MCF 10A (cell line): ENCODE results near the gene ERC2. TPM values are rescaled to one million over a fixed set of nuclear protein-coding genes. Genes with fewer than 3 reads are reported as not detected.

Experiments
- BruUV-seq: library from RNA; stranded (reverse); fragments of 400-500 nt; replicated peaks from 2 replicates; lab custom pipeline; 2021; lab: Mats Ljungman, UMichigan
- CTCF ChIA-PET: fragments of 300-600 bp; sonication (Branson Sonifier 250); formaldehyde crosslinking; extraction: SDS; loops from one replicate; lab custom pipeline; 2021; ENCODE audit warnings: antibody characterized with exemption, inconsistent platforms; lab: Yijun Ruan, JAX
- POLR2A ChIA-PET: fragments of 300-600, 350-650 bp; sonication (Branson Sonifier 250); formaldehyde crosslinking; extraction: SDS; loops from one replicate; lab custom pipeline; 2020; ENCODE audit warnings: antibody characterized with exemption, inconsistent platforms; lab: Yijun Ruan, JAX
- DNase-seq: peaks from one replicate; pipeline ENCODE4 v3.0.0-alpha.2; 2018; ENCODE audit not compliant: unreplicated experiment
- H3K27ac Mint-ChIP-seq: one replicate; pipeline ENCODE4 v1.8.0; 2022; ENCODE audit warnings: mild to moderate bottlenecking, low read depth, mixed read lengths; ENCODE audit not compliant: unreplicated experiment
- H3K27me3 Mint-ChIP-seq: one replicate; pipeline ENCODE4 v1.8.0; 2022; ENCODE audit warnings: mixed read lengths; ENCODE audit not compliant: insufficient read depth, unreplicated experiment
- H3K36me3 Mint-ChIP-seq: one replicate; pipeline ENCODE4 v1.8.0; 2022; ENCODE audit warnings: mild to moderate bottlenecking, moderate library complexity, mixed read lengths; ENCODE audit not compliant: insufficient read depth, unreplicated experiment
- H3K4me1 Mint-ChIP-seq: one replicate; pipeline ENCODE4 v1.8.0; 2022; ENCODE audit warnings: mixed read lengths; ENCODE audit not compliant: insufficient read depth, unreplicated experiment
- H3K4me3 Mint-ChIP-seq: one replicate; pipeline ENCODE4 v1.8.0; 2022; ENCODE audit warnings: mild to moderate bottlenecking, moderate library complexity, mixed read lengths; ENCODE audit not compliant: unreplicated experiment
- H3K9me3 Mint-ChIP-seq: one replicate; pipeline ENCODE4 v1.8.0; 2022; ENCODE audit warnings: mixed read lengths; ENCODE audit not compliant: unreplicated experiment
- CTCF ChIP-seq: fragments of 200-600 bp; IDR thresholded peaks from one replicate; pipeline ENCODE4 v1.8.0; 2022; ENCODE audit warnings: antibody characterized with exemption, mild to moderate bottlenecking; ENCODE audit not compliant: unreplicated experiment
- intact Hi-C: fragments of 100-400 bp; cut with micrococcal nuclease; formaldehyde crosslinking; loops from 2 replicates; pipeline ENCODE4 v1.14.1; 2022
- total RNA-seq: library from RNA; stranded (reverse); gene quantifications from 2 replicates; pipeline ENCODE4 v1.2.3, GENCODE V29; 2022

ERC2 gene
- total RNA-seq, 1 experiment from 2014 or later, result 0.42 TPM

GRCh38 chr3:56132762-56133161 is 335.5 kb downstream of the ERC2 start:
- POLR2A ChIA-PET, result interaction anchor here (0.6 to 1.3 kb wide), 6 partner anchors 9 to 1670 kb away, joined by 3 to 4 read pairs (median 3); no protein-coding TSS in a partner anchor
- CTCF ChIA-PET, result no interaction called here
- no peak for DNase-seq
- no peaks in the 10 kb centered on the region for H3K9me3 Mint-ChIP-seq
- H3K4me1 Mint-ChIP-seq, result peaks cover 40% of the 10 kb centered on the region
- H3K4me3 Mint-ChIP-seq, result no peak overlapping the region
- no peak for TF ChIP-seq CTCF
- no peaks in the 10 kb centered on the region for H3K36me3 Mint-ChIP-seq
- no peaks in the 10 kb centered on the region for H3K27me3 Mint-ChIP-seq
- no TSS peak for BruUV-seq
- no peak overlapping the region for H3K27ac Mint-ChIP-seq
- intact Hi-C loops, result loop anchor here (10.0 kb wide), 1 partner anchor 248 kb away; no protein-coding TSS in a partner anchor

- ChIA-PET CTCF (interaction anchor here (1.1 kb wide), 1 partner anchor 19 kb away, joined by 3 read pairs; no protein-coding TSS in a partner anchor), POLR2A (interaction anchor here (0.6 to 2.0 kb wide), 6 partner anchors 10 to 55 kb away, joined by 3 to 6 read pairs (median 3); no protein-coding TSS in a partner anchor)
- Mint-ChIP-seq H3K4me3 (no peak overlapping the region), H3K9me3 (no peaks in the 10 kb centered on the region), H3K27me3 (no peaks in the 10 kb centered on the region), H3K36me3 (no peaks in the 10 kb centered on the region), H3K27ac (no peak overlapping the region), H3K4me1 (peaks cover 36% of the 10 kb centered on the region)
- no TSS peak for BruUV-seq
- DNase-seq, result peak; percentile 95
- intact Hi-C loops, result loop anchor here (10.0 kb wide), 1 partner anchor 247 kb away; no protein-coding TSS in a partner anchor
- TF ChIP-seq CTCF, result no peak
Observed at GRCh38 chr3:56131974-56132590, 336.2 kb downstream of the ERC2 start.

GRCh38 chr3:56130036-56130435 is 338.2 kb downstream of the ERC2 start:
- TF ChIP-seq CTCF, result no peak
- CTCF ChIA-PET, result no interaction called here
- peaks cover 7% of the 10 kb centered on the region for H3K9me3 Mint-ChIP-seq
- POLR2A ChIA-PET, result interaction anchor here (0.9 to 2.0 kb wide), 2 partner anchors 10 to 11 kb away, joined by 3 to 6 read pairs; no protein-coding TSS in a partner anchor
- BruUV-seq, result no TSS peak
- intact Hi-C loops, result loop anchor here (10.0 kb wide), 1 partner anchor 245 kb away; no protein-coding TSS in a partner anchor
- H3K4me3 Mint-ChIP-seq, result no peak overlapping the region
- H3K36me3 Mint-ChIP-seq, result no peaks in the 10 kb centered on the region
- H3K4me1 Mint-ChIP-seq, result peaks cover 23% of the 10 kb centered on the region
- DNase-seq, result no peak
- H3K27ac Mint-ChIP-seq, result no peak overlapping the region
- H3K27me3 Mint-ChIP-seq, result no peaks in the 10 kb centered on the region

GRCh38 chr3:56126632-56127031 is 341.6 kb downstream of the ERC2 start:
- BruUV-seq, result no TSS peak
- POLR2A ChIA-PET, result no interaction called here
- Mint-ChIP-seq H3K9me3 (peaks cover 7% of the 10 kb centered on the region), H3K27ac (no peak overlapping the region), H3K4me1 (peaks cover 20% of the 10 kb centered on the region), H3K4me3 (no peak overlapping the region), H3K27me3 (no peaks in the 10 kb centered on the region), H3K36me3 (no peaks in the 10 kb centered on the region)
- TF ChIP-seq CTCF, result no peak
- intact Hi-C loops, result no loop called here
- CTCF ChIA-PET, result interaction anchor here (0.6 to 0.7 kb wide), 2 partner anchors 371 to 862 kb away, joined by 3 read pairs; no protein-coding TSS in a partner anchor
- DNase-seq, result no peak
